Caco-2 (cell line): ENCODE data around the gene ABCB1. TPM values are rescaled to one million over a fixed set of nuclear protein-coding genes. Genes with fewer than 3 reads are reported as not detected.

ENCODE experiments used
- BruUV-seq: library from RNA; stranded (reverse); fragments of 400-500 nt; replicated peaks from 2 replicates; lab custom pipeline; 2021; lab: Mats Ljungman, UMichigan
- CTCF ChIA-PET: fragments of 300-600 bp; sonication (Branson Sonifier 250); formaldehyde crosslinking; loops from one replicate; lab custom pipeline; 2022; ENCODE audit warnings: antibody characterized with exemption; lab: Charles Lee
- POLR2A ChIA-PET: fragments of 300-600 bp; sonication (Branson Sonifier 250); formaldehyde crosslinking; loops from one replicate; lab custom pipeline; 2022; ENCODE audit warnings: antibody characterized with exemption; lab: Charles Lee
- DNase-seq, 2 experiments: peaks; one replicate each; pipeline versions ENCODE4 v3.0.0 to v3.0.0-alpha.2; 2020 to 2022
- H3K27me3 ChIP-seq: replicated peaks from 2 replicates; pipeline ENCODE4 v1.6.0; 2011; ENCODE audit warnings: low read length; ENCODE audit not compliant: control insufficient read depth, insufficient read depth
- H3K36me3 ChIP-seq: 2 replicates; pipeline ENCODE4 v1.5.1; 2011; ENCODE audit warnings: low read length; ENCODE audit not compliant: control insufficient read depth, insufficient read depth
- H3K4me1 ChIP-seq: fragments of 250-450 bp; sonication (Bioruptor Pico); 2 replicates; pipeline ENCODE4 v1.5.1; 2020; ENCODE audit warnings: mild to moderate bottlenecking
- H3K4me3 ChIP-seq: 2 replicates; pipeline ENCODE4 v1.5.1; 2011; ENCODE audit warnings: low read depth, mild to moderate bottlenecking, control low read depth, low read length
- H3K9me3 ChIP-seq: fragments of 250-450 bp; sonication (Bioruptor Pico); 2 replicates; pipeline ENCODE4 v1.5.1; 2020; ENCODE audit warnings: mild to moderate bottlenecking, moderate library complexity
- H3K27ac Mint-ChIP-seq: one replicate; pipeline ENCODE4 v1.8.0; 2022; ENCODE audit warnings: mixed read lengths; ENCODE audit not compliant: unreplicated experiment
- H3K27me3 Mint-ChIP-seq: one replicate; pipeline ENCODE4 v1.8.0; 2022; ENCODE audit warnings: mixed read lengths; ENCODE audit not compliant: insufficient read depth, unreplicated experiment
- H3K36me3 Mint-ChIP-seq: one replicate; pipeline ENCODE4 v1.8.0; 2022; ENCODE audit warnings: mild to moderate bottlenecking, mixed read lengths; ENCODE audit not compliant: insufficient read depth, unreplicated experiment
- H3K4me1 Mint-ChIP-seq: one replicate; pipeline ENCODE4 v1.8.0; 2022; ENCODE audit warnings: low read depth, mixed read lengths; ENCODE audit not compliant: unreplicated experiment
- H3K4me3 Mint-ChIP-seq: one replicate; pipeline ENCODE4 v1.8.0; 2022; ENCODE audit warnings: mild to moderate bottlenecking, moderate library complexity, mixed read lengths; ENCODE audit not compliant: unreplicated experiment
- H3K9me3 Mint-ChIP-seq: one replicate; pipeline ENCODE4 v1.8.0; 2022; ENCODE audit warnings: mixed read lengths; ENCODE audit not compliant: unreplicated experiment
- CTCF ChIP-seq, 2 experiments: fragments of 200-600 bp in 1 of 2; IDR thresholded peaks; 1 replicate in 1 of 2; 2 replicates in 1 of 2; pipeline versions ENCODE4 v1.5.1 to v1.8.0; 2011 to 2022; ENCODE audit warnings: antibody characterized with exemption in 1 of 2, control low read depth in 1 of 2, inconsistent platforms in 1 of 2, low read depth in 1 of 2, low read length in 1 of 2, mild to moderate bottlenecking in 1 of 2, moderate library complexity in 1 of 2; ENCODE audit not compliant: insufficient read depth in 1 of 2, severe bottlenecking in 1 of 2, unreplicated experiment in 1 of 2
- intact Hi-C: fragments of 100-400 bp; cut with micrococcal nuclease; formaldehyde crosslinking; loops from one replicate; pipeline ENCODE4 v1.10.0; 2022; ENCODE audit not compliant: unreplicated experiment
- total RNA-seq: library from RNA; stranded (reverse); gene quantifications from 2 replicates; pipeline ENCODE4 v1.2.3, GENCODE V29; 2022

The ABCB1 gene
- total RNA-seq, 1 experiment from 2014 or later, result 34.6 TPM

- no TSS peak for BruUV-seq
- ChIA-PET CTCF (interaction anchor here (1.6 kb wide), 1 partner anchor 32 kb away, joined by 5 read pairs; no protein-coding TSS in a partner anchor), POLR2A (no interaction called here)
- Histone ChIP-seq H3K4me1 (no peaks in the 10 kb centered on the region), H3K36me3 (no peaks in the 10 kb centered on the region), H3K9me3 (no peaks in the 10 kb centered on the region), H3K27me3 (no peaks in the 10 kb centered on the region), H3K4me3 (no peak overlapping the region)
- Mint-ChIP-seq H3K27ac (no peak overlapping the region), H3K9me3 (no peaks in the 10 kb centered on the region), H3K36me3 (no peaks in the 10 kb centered on the region), H3K4me3 (no peak overlapping the region), H3K4me1 (no peaks in the 10 kb centered on the region), H3K27me3 (peaks cover 3% of the 10 kb centered on the region)
- no peak for DNase-seq
- TF ChIP-seq CTCF (IDR thresholded peaks at IDR 0.05; ENCODE audit: insufficient read depth in 1 of 2, low read depth in 1 of 2, low read length in 1 of 2, severe bottlenecking in 1 of 2, unreplicated experiment in 1 of 2), result no peak
- intact Hi-C loops, result no loop called here
These were observed 62.6 kb downstream of the ABCB1 start for GRCh38 chr7:87538052-87538451.

GRCh38 chr7:87534072-87534471, 66.6 kb downstream of the ABCB1 start:
- Histone ChIP-seq H3K4me1 (no peaks in the 10 kb centered on the region), H3K4me3 (no peak overlapping the region), H3K9me3 (no peaks in the 10 kb centered on the region), H3K36me3 (no peaks in the 10 kb centered on the region), H3K27me3 (no peaks in the 10 kb centered on the region)
- no peak overlapping the region for H3K4me3 Mint-ChIP-seq
- no peak for DNase-seq
- H3K36me3 Mint-ChIP-seq, result no peaks in the 10 kb centered on the region
- peaks cover 3% of the 10 kb centered on the region for H3K4me1 Mint-ChIP-seq
- ChIA-PET POLR2A (no interaction called here), CTCF (no interaction called here)
- intact Hi-C loops, result no loop called here
- H3K9me3 Mint-ChIP-seq, result no peaks in the 10 kb centered on the region
- no peak overlapping the region for H3K27ac Mint-ChIP-seq
- no TSS peak for BruUV-seq
- TF ChIP-seq CTCF (IDR thresholded peaks at IDR 0.05; ENCODE audit: insufficient read depth in 1 of 2, low read depth in 1 of 2, low read length in 1 of 2, severe bottlenecking in 1 of 2, unreplicated experiment in 1 of 2), result no peak
- peaks cover 3% of the 10 kb centered on the region for H3K27me3 Mint-ChIP-seq

GRCh38 chr7:87530126-87530525, 70.6 kb downstream of the ABCB1 start:
- CTCF ChIA-PET, result no interaction called here
- H3K9me3 Mint-ChIP-seq, result no peaks in the 10 kb centered on the region

More at GRCh38 chr7:87530126-87530525, 70.6 kb downstream of the ABCB1 start:
- Histone ChIP-seq H3K4me3 (no peak overlapping the region), H3K36me3 (no peaks in the 10 kb centered on the region), H3K27me3 (no peaks in the 10 kb centered on the region), H3K9me3 (no peaks in the 10 kb centered on the region), H3K4me1 (peaks cover 4% of the 10 kb centered on the region; the same call in 1 of the 2 replicates)
- peaks cover 12% of the 10 kb centered on the region for H3K4me1 Mint-ChIP-seq
- no peak overlapping the region for H3K27ac Mint-ChIP-seq
- no peak for TF ChIP-seq CTCF (IDR thresholded peaks at IDR 0.05; ENCODE audit: insufficient read depth in 1 of 2, low read depth in 1 of 2, low read length in 1 of 2, severe bottlenecking in 1 of 2, unreplicated experiment in 1 of 2)
- DNase-seq, result no peak
- H3K27me3 Mint-ChIP-seq, result no peaks in the 10 kb centered on the region
- POLR2A ChIA-PET, result no interaction called here
- H3K36me3 Mint-ChIP-seq, result no peaks in the 10 kb centered on the region
- no peak overlapping the region for H3K4me3 Mint-ChIP-seq
- intact Hi-C loops, result no loop called here
- BruUV-seq, result no TSS peak
